Lung microvascular endothelial cell (primary cell): ENCODE measurements around the gene GATAD2B. TPM values are rescaled to one million over a fixed set of nuclear protein-coding genes. Genes with fewer than 3 reads are reported as not detected.
"Not testable (repeated sequence)": the region's sequence is repeated elsewhere in the genome, so short reads cannot be mapped to it uniquely, and the experiment has no call there.

Experiments
- DNase-seq, 2 donors: peaks; one replicate each; pipeline versions ENCODE4 v3.0.0 to v3.0.0-alpha.2; 2010; ENCODE audit warnings: low read depth in 2 of 2
- total RNA-seq: library from RNA; depleted of rRNA; stranded (reverse); fragments of >200 nt; gene quantifications from 2 replicates; pipeline ENCODE4 v1.2.1, GENCODE V29; 2014

GATAD2B gene
- total RNA-seq, 1 donor from 2014 or later = 4.2 TPM

DNA sequence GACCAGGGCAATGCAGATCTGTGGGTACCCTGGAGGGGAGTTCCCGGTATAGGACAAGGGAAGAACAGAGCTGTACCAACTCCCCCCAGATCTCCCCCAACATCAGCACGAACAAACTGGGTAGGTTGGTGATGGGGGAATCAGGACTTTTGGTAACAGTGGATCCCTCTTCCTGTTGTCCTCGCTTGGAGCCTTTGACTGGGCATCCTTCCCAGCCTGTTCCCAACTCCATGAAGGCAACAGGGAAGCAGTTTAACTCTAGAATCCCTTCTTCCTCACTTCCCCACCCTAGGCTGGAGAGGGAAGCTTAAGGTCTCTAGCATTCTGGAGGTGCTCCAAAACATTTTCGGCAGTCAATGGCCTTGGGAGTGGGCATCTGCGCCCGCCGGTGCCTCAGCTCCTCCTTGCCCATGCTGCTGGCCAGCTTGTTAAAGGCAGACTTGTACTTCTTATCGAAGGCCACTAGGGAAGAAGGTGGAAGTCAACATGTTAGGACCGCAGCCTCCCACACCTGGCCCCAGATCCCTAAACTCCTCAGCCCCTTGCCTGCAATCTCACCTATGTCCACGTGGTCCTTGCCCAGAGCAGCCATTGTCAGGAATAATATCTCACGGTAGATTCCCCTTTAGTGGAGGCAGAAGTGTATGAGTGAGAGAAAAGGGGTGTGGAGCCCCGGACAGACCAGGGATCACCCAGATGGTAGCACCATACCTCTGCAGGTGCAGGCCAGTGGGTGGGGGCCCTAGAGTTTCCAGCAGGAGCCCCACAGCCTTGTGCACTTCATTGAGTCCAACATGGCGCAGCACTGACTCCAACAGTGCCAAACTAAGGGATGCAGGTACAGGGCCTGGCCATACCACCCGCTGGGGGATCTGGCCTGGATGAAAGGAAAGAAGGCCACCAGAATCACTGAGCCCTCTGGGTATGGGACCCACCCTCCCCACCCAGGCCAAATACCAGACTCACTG, 7.5 kb upstream of the GATAD2B start:
- no peak for DNase-seq

DNA sequence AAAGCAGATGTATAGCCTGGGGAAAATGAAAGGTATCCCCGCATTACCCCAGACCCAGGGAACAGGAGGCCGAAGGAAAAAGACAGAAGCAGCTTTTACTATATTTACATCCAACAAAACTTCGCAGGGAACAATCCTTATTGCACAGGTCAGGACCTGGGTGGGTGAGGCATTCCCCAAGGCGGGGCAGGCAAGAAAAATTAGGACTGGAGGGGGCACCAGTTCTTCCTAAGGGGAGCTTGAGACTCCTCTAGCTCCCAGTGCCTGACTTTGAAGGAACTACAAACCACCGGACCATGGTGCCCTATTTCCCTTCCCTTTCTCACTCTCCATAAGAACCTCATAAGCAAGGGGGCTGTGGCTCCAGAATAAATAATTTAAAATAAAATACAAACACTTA, 6.7 kb upstream of the GATAD2B start:
- DNase-seq = no peak

DNA sequence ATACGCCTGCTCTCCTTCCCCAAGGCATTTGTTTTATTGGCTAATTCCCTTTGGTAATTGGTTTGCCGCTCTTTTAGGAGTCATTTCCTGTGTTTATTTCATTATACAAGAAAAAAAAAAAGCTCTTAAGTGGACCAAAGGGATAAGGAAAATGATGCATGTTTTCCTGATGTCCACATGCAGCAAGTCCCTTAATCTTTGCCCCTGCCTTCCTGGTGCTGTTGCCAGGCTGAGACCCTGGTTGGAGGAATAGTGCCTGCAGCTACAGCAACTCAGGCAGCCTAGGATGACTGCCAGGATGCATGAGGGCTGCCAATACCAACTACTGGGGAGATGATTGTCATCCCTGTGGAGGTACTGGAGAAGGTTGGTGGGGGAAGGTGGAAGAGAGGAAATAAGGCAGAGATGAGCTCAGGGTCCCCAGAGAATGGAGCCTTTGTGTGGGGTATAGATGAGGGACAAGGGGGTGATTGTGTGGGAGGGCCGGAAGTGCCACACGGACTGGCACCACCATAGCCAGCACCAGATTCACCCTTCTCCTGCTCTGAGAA, 6.1 kb upstream of the GATAD2B start:
- peak in 1 of 2 donors; percentile 88 for DNase-seq

DNA sequence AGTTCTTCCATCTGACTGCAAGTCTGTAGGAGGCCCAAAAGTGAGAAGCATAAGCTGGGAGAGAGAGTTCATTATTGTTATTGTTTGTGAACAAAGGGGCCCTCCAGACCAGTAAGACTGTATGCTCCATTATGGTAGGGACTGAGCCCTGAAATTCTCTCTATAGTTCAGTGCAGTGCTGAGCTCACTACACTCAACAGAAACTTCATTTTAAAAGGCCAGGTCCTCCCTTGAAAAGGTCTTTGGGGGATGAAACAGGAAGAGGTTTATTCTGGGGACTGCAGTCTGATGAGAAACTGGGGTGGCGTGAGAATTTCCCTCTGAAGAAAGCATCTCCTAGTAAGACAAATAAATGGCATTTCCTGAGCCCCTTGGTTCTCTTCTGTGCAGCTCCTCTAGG, 5.5 kb upstream of the GATAD2B start:
- DNase-seq = no peak

DNA sequence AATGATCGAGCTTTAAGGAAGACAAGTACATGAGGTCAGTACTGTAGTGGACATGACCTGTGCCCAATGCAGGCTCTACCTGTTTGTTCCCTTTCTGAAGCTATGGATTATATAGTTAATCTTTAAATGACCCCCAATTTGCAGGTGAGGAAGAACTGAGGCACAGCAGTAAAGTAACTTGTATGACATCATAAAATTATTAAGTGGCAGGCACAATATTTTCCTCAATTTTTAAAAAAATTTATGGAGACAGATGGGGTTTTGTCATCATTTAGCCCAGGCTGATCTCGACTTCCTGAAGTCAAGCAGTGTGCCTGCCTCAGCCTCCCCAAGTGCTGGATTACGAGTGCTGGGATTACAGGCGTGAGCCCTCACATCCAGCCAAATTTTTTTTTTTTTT, 3.6 kb upstream of the GATAD2B start:
- no peak for DNase-seq

DNA sequence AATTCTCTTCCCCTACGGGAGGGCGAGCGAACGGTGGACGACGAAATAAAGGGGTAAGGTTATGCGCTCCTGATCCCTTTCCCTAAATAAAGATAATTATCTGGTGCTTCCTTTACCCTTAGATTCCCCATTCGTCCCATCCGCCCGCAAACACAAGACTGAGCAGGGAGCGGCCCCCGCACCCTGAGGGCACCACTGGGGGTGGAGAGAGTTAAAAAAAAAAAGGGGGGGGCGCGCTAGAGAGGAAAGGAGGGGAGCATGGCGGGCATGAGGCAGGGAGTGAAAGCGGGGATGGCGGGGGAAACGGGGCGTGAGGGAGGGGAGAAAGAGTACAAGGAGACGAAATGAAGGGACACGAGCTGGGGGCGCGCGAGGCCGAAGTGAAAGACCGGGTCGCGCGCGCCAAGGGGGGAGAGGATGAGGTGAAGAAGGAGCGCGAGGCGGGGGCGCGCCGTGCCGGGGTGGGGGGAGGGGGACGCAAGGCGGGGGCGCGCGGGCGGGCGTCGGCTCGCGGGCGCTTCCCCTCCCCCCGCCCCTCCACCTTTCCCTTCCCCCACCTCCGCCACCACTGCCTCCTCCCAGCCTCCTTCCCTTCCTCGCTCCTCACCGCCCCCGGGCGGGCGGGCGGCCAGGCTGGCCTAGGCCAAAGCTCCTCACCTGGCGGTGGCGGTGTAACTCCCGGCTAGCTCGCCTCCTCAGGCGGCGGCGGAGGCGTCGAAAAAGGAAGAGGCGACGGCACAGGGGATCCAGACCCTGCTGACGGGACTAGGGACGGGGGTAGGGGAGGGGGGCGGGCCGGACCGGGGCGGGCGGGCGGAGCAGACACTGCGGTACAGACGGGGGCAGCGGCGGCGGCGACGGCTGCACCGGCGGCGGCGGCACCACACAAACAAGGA, 448 bp downstream of the GATAD2B start:
- DNase-seq = no peak

DNA sequence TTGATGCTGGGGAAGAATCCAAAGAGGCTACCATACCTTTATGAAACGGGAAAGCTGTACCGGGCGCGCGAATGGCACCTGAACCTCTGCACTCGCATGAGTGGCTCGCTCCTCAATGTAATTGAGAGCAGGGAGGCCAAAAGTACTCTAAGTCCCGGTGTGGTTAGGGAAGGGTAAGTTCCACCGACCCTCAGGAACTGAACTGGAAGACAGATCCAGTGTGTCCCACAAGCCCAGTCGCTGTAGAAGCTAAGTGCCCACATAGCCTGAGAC, 1.0 kb downstream of the GATAD2B start:
- DNase-seq = no peak

DNA sequence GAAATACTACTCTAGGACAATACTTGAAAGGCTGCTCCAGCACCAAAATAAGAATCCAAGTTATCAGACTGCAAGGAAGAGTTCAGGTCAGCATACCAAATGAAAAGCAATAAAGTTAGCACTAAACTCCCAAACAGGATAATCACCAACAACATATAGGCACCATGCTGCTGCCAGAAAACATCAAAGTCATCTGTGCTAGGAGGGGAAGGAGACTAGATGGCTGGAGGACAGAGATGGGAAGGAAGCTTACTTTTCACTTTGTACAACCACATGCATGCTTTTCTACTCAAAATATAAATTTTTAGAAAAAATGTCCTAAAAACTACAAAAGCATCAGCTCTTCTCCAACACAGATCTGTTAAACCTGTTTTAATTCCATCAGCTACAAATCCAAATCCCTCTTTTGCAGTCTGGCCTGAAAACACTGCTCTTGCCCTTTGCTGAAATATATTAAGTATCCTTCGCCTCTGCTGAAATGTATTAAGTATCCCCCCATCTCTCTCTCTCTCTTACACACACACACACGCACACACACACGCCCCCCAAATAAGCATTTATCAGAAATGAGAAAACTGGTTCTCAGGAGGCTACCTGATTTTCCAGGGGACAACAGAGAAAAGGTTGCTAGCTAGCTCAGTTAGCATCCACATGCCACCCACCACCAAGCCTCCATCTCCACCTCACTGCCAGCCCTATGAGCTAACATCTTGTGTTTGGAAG, 1.5 kb downstream of the GATAD2B start:
- no peak for DNase-seq

DNA sequence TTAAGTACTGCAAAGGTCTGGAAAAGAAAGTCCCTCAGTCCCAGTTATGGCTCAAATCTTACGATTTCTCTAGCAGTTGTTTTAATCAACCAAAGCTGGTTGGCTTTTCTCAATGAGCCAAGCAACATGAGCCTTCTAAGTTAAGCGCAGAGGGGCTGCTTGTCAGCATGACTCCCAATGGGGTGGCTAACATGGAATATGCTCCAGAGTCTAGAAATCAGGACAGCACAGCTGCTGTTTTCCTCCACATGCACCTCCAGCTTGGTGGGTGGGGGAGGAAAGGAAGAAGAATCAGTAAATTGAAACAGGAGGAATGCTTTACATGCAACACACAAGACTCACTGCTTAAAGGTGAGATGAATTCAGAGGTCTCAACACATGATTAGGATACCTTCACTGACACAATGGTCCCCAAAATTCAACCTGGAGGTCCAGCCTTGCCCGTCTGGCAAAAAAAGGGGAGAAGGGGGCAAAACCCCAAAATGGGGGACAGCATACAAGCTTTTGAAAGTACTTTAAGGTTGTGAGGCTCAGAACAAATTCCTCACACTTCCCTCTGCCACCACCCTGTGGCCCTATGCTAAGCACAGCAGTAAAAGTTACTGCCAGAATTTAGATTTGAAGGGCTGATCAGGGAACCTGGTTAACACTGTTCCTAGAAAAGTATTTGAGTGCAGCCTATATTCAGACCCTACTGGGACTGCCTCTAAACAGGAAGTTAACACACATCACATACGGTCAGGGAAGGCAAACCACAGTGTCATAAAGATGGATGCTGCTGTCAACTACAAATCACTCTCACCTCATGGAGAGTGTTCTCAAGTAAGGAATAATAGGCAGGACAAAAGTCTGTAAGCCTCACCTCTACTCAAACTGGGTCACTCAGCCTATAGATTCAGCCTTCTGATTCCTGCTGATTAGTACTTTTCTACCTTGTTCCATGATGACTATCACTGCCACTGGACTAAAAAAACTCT, 2.6 kb downstream of the GATAD2B start:
- DNase-seq = peak; percentile 40 to 64

DNA sequence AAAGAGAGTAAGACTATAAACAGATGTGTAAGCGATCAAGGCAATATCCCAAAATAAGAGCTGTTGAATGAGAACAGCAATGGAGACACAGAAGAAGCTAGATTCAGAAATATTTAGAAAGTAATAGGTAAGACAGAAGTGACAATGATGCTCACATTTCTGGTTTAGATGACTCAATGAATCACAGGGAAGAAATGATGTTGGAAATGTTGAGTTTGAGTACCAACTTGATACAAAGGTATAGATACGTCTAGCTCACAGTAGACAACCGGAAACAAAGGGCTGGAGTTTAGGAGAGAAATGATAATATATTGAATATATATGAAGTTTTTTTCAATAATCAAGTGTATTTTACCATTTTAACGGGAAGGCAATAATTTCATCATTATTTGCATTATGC, 6.5 kb downstream of the GATAD2B start:
- DNase-seq = no peak

DNA sequence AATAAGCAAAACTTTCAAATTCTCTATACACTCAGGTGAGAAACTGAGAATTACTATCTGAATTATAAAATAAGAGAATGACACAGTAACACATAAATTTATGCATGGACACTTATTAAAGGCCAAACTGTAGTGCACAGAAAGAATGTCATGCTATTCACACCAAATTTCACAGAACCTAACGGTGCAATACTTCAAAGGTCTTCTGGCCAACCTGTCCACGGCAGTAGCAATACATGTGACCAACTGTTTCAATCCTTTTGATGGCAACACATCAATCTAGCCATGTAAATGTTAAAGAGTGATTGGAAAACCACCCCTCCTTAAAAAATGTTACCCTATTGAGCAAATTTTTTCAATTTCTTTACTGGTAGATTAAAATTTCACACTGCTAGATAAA, 10.4 kb downstream of the GATAD2B start:
- no peak for DNase-seq

DNA sequence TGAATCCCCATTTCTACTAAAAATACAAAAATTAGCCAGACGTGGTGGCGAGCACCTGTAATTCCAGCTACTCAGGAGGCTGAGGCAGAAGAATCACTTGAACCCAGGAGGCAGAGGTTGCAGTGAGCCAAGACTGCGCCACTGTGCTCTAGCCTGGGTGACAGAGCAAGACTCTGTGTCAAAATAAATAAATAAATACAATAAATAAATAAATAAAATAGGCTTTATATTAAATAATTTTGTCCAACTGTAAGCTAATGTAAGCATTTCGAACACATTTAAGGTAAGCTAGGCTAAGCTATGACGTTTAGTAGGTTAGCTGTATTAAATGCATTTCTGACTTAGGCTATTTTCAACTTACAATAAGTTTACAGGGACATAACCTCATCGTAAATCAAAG, 12.2 kb downstream of the GATAD2B start:
- DNase-seq = not testable (repeated sequence)

DNA sequence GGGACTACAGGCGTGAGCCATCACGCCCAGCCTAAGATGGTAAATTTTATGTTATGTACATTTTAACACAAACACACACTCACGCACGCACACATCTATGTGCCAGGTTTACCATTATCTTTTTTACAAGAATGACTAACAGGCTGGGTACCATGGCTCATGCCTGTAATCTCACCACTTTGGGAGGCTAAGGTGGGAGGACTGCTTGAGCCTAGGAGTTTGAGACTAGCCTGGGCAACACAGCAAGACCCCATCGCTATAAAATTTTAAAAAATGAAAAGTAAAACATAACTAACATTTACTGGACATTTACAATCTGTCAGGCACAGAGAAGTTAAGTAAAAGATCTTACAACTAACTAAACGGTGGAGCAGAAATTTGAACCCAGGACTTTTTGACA, 14.7 kb downstream of the GATAD2B start:
- no peak for DNase-seq

DNA sequence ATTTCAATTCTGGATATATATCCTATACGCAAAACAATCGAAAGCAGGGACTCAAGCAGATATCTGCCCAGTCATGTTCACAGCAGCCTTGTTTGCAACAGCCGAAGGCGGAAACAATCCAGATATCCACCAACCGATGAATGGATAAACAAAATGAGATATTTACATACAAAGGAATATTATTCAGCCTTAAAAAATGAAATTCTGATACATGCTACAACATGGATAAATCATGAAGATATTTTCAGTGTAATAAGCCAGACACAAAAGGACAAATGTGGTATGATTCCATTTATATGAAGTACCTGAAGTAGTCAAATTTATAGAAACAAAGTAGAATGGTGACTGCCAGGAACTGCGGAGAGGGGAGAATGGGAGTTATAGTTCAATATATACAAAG, 15.6 kb downstream of the GATAD2B start:
- no peak for DNase-seq

DNA sequence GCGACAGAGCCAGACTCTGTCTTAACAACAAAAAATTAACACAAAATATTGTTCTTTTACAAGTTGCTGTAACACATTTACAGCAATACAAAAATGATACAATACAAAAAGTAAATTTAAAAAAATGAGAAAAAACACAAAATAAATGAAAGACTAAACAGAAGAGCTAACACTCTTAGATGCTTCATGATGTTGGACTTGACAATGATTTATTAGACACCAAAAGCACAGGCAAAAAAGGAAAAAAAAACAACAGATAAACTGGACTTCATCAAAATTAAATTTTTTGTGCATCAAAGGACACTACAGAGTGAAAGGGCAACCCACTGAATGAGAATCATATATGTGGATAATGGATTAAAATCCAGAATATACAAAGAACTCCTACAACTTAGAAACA, 16.4 kb downstream of the GATAD2B start:
- DNase-seq = no peak

DNA sequence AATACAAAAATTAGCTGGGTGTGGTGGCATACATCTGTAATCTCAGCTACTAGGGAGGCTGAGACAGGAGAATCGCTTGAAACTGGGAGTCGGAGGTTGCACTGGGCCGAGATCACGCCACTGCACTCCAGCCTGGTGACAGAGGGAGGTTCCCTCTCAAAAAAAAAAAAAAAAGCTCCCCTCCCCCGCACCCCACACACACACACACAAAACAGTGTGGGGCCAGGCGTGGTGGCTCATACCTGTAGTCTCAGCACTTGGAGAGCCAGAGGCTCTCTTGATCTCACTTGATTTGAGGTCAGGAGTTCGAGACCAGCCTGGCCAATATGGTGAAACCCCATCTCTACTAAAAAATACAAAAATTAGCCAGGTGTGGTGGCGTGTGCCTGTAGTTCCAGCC, 16.9 kb downstream of the GATAD2B start:
- DNase-seq = not testable (repeated sequence)

DNA sequence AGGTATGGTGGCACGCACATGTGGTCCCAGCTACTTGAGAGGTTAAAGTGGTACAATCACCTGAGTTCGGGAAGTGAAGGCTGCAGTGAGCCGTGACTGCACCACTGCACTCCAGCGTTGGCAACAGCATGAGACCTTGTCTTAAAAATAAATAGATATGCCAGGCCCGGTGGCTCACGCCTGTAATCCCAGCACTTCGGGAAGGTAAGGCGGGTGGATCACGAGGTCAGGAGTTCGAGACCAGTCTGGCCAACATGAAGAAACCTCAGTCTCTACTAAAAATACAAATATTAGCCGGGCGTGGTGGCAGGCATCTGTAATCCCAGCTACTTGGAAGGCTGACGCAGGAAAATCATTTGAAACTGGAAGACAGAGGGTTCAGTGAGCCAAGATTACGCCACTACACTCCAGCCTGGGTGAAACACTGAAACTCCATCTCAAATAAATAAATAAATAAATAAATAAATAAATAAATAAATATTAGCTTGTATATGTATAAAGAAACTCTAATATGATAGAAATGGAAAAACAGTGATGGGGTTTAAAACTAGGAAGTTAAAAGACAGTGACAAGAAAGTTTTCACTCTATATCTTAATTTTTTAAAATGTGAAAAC, 18.8 kb downstream of the GATAD2B start:
- no peak for DNase-seq

DNA sequence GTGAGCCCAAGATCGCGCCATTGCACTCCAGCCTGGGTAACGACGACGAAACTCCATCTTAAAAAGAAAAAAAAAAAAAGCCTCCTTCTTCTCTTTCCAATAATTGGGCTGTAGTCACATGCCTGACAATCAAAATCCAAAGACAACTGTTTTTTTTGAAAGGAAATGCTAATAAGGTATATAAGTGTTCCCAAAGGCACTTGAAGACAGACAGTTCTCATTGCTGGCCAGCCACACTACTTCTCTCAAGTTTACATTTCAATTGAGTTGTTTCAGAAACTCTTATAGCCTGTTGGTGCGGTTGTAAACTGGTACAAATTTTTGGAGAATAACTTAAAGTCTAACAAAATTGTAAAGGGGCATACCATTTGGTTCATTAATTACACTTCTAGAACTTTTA, 23.3 kb downstream of the GATAD2B start:
- no peak for DNase-seq

DNA sequence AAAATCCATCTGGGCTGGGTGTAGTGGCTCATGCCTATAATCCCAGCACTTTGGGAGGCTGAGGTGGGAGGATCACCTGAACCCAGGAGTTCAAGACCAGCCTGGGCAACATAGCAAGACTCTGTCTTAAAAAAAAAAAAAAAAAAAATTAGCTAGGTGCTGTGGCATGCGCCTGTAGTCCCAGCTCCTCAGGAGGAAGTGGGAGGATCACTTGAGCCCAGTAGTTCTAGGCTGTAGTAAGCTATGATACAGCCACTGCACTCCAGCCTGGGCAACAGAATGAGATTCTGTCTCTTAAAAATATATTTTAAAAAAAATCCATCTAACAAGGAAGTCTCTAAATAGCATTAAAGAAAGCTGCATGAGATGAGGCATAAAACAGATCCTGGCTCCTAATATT, 26.9 kb downstream of the GATAD2B start:
- DNase-seq = not testable (repeated sequence)

DNA sequence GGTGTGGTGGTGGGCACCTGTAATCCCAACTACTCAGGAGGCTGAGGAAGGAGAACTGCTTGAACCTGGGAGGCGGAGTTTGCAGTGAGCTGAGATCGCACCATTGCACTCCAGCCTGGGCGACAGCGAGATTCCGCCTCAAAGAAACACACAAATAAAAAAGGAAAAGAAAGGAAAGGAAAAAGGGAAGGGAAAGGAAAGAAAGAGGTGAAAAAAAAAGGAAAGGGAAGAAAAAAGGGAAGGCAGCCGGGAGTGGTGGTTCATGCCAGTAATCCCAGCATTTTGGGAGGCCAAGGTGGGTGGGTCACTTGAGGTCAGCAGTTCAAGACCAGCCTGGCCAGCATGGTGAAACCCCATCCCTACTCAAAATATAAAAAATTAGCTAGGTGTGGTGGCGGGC, 31.7 kb downstream of the GATAD2B start:
- DNase-seq = not testable (repeated sequence)
